ENCODE results near the gene CCDC74A.
A peak's percentile ranks its signal among the peaks of the same experiment; 100 is the strongest.
"Not testable (repeated sequence)": the region's sequence is repeated elsewhere in the genome, so short reads cannot be mapped to it uniquely, and the experiment has no call there.

CCDC74A gene

GRCh38 chr2:131527131-131528001 is at the start of gene CCDC74A:
CCDC74A (plus strand) TSS chr2:131527888; CDS start chr2:131527971, 83 bp downstream.
- DNase-seq = peak; percentile 83

- DNase-seq = not testable (repeated sequence)
These were observed 49.4 kb upstream of the CCDC74A start for GRCh38 chr2:131478074-131478849.

GRCh38 chr2:131478850-131479461 is 48.7 kb upstream of the CCDC74A start:
- not testable (repeated sequence) for DNase-seq

DNA sequence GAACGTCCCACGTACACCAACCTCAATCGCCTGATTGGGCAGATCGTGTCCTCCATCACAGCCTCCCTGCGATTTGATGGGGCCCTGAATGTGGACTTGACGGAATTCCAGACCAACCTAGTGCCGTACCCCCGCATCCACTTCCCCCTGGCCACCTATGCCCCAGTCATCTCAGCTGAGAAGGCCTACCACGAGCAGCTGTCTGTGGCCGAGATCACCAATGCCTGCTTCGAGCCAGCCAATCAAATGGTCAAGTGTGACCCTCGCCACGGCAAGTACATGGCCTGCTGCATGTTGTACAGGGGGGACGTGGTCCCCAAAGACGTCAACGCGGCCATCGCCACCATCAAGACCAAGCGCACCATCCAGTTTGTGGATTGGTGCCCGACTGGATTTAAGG is 47.3 kb upstream of the CCDC74A start:
- not testable (repeated sequence) for DNase-seq

GRCh38 chr2:131482506-131483155 is 45.1 kb upstream of the CCDC74A start:
- not testable (repeated sequence) for DNase-seq

GRCh38 chr2:131483981-131484820 is 43.5 kb upstream of the CCDC74A start:
- DNase-seq = not testable (repeated sequence)

DNA sequence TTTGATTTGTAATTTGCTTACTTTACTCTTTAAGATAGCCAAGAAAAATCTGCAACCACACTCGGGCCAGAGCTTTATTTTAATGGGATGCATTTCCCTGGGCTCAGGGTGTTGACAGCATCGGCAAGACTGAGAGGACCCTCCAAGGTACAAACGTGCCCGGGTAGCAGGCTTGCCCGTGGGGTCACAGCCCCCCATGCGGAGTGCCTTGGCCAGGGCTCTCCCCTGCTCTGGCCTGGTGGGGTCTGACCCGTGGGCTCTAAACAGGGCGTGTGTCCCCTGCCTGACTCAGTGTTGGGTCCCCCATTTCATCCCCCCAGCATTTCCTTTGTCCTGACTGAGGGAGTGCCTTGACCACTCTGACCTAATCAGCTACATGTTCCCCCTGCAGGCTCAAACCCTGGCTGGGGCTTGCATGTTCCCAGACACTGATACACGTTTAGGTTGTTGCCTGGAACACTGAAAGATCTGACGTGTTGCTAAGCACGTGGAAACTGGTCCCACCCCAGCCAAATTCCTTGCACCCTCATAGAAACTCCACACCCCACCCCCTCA is 42.7 kb upstream of the CCDC74A start:
- not testable (repeated sequence) for DNase-seq

- DNase-seq = peak; percentile 23
These were observed 41.3 kb upstream of the CCDC74A start for GRCh38 chr2:131486201-131486902.

GRCh38 chr2:131488306-131489205 is 39.1 kb upstream of the CCDC74A start:
- DNase-seq = no peak

DNA sequence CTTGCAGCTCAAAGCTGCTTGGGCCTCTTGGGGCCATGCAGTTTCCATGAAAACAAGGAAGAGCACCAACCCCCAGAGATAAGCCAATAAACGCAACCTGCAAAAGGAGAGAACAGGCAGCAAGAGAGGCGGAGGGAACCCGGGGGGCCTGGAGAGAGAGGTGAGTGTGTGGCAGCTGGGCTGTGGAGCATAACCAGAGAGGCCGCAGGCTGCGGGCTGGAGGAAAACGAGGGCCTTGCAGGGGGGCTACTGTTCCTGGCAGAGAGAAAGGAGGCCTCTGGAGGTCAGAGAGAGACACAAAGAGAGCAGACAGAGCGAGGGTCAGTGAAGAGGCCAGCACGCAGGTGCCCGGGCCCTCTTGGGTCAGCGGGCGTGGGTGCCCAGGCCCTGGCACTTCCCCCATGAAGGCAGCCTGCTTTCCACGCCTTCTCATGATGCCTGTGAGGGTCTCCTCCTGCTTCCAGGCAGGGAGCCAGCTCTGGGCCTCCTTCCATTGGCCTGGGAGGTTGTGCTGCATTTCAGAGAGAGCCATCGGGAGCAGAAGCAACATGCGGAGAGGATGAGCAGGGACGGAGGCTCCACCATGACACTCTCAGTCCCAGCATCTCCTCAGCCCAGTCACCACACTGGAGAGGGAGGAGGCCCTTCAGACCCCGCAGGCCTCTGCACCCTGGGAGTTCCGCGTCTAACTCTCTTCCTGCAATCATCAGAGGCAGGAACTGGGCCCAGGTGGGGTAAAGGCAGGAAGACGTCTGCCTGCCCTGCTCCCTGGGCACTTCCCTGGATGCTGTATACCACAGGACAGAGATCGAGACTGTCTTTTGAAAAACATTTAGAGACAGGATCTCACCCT is 36.8 kb upstream of the CCDC74A start:
- DNase-seq = peak; percentile 61

GRCh38 chr2:131491469-131491836 is 36.2 kb upstream of the CCDC74A start:
- DNase-seq = peak; percentile 49

DNA sequence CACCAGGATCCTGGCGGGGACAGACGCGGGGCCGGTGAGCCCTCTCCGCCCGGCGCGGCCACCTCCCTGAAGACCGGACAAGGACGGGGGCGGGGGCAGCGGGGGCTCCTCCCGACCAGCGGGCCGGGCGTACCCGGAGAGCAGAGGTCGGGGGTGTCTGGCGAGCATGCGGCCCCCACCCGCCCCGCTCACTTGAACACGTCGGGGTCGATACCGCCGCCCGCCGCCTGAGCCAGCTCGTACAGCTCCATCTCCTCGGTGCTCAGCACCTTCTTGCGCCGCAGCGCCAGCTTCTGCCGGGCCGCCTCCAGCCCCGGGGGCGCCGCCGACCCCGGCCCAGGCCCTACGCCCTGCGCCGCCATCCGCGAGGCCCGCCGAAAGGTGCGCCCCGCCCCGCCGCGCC is 35.7 kb upstream of the CCDC74A start, which contains the start of gene MZT2A:
Gene MZT2A (minus strand): TSS at position 383 of the 403 bp plus-strand sequence. CDS start 21 bp downstream, at position 362.
- DNase-seq = not testable (repeated sequence)

- peak; percentile 98 for DNase-seq
These were observed 35.1 kb upstream of the CCDC74A start for GRCh38 chr2:131492418-131493198.

GRCh38 chr2:131493199-131493968 is 34.3 kb upstream of the CCDC74A start:
- DNase-seq = no peak

DNA sequence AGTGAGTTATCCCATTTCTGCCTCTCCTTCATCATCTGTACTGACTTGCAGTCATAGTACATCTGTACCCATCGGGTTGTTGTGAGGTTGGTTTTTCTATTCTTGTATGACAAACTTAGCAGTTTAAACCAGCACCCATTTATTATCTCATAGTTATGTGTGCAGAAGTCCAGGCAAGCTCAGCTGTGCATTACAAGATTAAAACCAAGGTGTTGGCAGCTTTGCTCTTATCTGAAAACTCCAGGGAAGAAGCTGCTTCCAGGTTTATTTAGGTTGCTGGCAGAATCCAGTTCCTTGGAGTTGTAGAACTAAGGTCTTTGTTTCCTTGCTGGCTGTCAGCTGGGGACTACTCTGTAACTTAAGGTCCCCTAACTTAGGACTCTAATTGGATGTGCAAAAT is 32.2 kb upstream of the CCDC74A start:
- not testable (repeated sequence) for DNase-seq

GRCh38 chr2:131498321-131498973 is 29.2 kb upstream of the CCDC74A start:
- not testable (repeated sequence) for DNase-seq

Data from eye (tissue), 1 donor.